ENCODE data around the gene EGR1.
A peak's percentile ranks its signal among the peaks of the same experiment; 100 is the strongest.
"Not testable (repeated sequence)": the region's sequence is repeated elsewhere in the genome, so short reads cannot be mapped to it uniquely, and the experiment has no call there.

The EGR1 gene

GRCh38 chr5:138468966-138469539, 3.8 kb downstream of the EGR1 start:
- no peak for DNase-seq

- no peak for DNase-seq
These were observed 4.5 kb downstream of the EGR1 start for GRCh38 chr5:138469540-138470321.

DNA sequence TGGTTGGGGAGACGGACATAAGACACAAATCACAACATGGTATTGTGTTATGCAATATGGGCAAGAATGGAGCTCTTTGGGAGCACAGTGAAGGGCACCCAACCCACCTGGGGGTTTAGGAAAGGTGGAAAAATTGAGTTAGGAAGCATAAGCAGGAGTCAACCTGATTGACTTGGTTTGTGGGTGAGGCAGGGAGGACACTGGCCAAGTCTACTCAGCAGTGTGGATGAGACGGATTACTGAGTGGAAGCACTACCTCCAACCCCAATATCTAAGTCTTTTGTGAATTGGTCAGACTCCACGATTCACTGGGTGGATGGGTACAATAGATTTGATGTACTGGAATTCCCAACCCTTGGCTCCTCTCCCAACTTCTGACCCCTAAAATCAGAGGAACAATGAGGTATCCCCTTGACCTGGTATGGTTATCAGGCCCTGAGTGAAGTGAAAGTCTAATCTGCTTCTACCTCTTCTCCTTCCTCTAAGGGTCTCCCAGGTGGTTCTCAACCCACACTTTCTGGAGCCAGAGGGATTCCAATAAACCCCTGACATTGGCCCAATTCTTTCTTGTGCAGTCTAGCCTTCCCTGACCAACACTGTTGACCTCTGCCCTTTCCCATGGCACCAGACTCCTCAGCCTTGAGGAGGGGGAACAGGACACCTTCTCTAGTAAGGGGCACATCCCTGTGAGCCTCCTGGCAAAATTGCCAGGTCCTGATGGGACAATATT, 5.2 kb downstream of the EGR1 start:
- no peak for DNase-seq

DNA sequence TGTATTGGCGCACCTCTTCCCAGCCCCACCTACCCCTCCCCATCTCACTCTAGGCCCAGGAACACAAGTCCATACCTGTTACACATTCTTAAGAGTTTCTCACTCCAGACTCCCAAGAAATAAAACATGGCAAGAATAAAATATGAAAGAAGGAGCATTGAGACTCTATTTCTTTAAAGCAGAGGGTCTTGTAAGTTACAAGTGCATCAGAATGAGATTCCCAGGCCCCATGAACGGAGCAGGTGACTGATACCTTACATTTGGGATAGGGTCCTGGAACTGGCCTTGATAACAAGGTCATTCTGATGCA, 5.7 kb downstream of the EGR1 start:
- DNase-seq, result no peak

DNA sequence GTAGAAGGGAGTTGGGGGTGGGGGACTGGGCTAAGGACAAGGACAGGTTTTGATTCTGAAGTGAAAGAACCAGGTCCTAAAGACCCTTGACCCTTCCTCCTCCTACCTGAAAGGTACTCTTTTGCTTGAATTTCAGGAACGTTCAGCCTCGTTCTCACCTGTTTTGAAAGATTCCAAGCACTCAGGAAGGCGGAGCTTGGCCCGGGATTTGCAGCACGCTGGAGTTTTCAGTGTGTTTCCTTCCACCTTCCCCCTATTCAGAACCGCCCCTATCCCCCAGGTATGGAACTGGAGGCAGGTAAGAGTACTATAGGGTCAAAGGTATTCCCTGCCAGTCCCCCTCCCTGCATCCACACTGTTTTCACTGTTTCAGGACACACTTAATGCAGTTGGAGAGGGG, 7.1 kb downstream of the EGR1 start:
- no peak for DNase-seq

DNA sequence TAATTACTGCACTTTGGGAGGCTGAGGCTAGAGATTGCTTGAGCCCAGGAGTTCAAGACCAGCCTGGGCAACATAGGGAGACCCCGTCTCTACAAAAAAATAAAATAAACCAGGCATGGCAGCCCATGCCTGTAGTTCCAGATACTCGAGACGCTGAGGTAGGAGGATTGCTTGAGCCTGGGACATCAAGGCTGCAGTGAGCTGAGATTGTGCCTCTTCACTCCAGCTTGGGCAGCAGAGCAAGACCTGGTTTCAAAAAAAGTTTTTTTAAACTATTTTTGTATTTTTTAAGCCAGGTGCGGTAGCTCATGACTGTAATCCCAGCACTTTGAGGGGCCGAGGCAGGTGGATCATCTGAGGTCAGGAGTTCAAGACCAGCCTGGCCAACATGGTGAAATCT, 7.9 kb downstream of the EGR1 start:
- not testable (repeated sequence) for DNase-seq

- DNase-seq, result no peak
These were observed 11.6 kb downstream of the EGR1 start for GRCh38 chr5:138476918-138477317.

- DNase-seq, result no peak
These were observed 17.4 kb downstream of the EGR1 start for GRCh38 chr5:138482638-138483037.

GRCh38 chr5:138488481-138488945, 23.2 kb downstream of the EGR1 start:
- no peak for DNase-seq

GRCh38 chr5:138489683-138490061, 24.4 kb downstream of the EGR1 start:
- peak in 33 of 56 donors; percentile 17 to 69 (median 42) for DNase-seq

- peak in 12 of 56 donors; percentile 17 to 56 (median 32) for DNase-seq
These were observed 25.5 kb downstream of the EGR1 start for GRCh38 chr5:138490648-138491283.

DNA sequence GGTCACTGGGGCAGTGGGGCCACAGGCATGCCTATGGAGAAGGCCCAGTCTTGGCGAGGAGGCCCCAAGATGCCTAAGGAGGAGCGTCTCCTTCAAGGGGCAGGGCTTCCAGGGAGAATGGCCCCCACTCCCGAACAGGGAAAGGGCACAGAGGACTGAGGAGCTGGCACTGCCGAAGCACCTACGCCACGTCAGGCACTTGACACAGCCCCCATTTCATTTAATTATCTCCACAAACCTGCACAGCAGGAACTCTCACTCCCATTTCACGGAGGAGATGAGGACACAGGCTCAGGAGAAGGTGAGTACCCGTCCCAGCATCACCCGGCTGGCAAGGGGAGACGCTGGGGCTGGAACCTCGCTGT, 26.0 kb downstream of the EGR1 start:
- peak in 13 of 56 donors; percentile 17 to 48 (median 35) for DNase-seq

- DNase-seq, result peak; percentile 35 to 95 (median 86)
These were observed 26.6 kb downstream of the EGR1 start for GRCh38 chr5:138491669-138492559.

DNA sequence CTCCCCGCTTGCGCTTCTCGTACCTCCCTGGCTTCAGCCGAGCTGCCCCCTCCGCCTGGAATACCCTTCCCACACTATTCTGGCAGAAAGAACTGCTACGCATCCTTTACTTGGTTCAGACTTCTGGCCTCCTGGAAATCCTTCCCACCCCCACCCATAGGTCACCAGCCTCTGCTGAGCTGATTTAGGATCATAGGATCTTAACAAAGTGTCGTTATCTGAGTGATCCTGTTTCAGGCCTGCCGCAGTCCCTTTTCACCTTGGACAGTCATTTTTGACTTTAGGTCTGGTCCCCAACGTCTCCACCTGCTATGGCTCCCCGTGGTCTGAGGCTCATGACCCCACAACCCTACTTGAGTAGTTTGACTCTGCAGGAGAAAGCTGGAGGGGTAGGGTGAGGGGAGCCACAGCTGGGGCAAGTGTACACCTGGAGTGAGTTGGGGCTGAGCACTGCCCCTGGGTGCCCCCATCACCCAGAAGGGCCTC, 27.3 kb downstream of the EGR1 start:
- peak in 1 of 56 donors; percentile 9 for DNase-seq

- no peak for DNase-seq
These were observed 30.1 kb downstream of the EGR1 start for GRCh38 chr5:138495351-138495750.

GRCh38 chr5:138498376-138498775, 33.1 kb downstream of the EGR1 start:
- no peak for DNase-seq

GRCh38 chr5:138502121-138502520, 36.8 kb downstream of the EGR1 start:
- DNase-seq, result no peak

DNA sequence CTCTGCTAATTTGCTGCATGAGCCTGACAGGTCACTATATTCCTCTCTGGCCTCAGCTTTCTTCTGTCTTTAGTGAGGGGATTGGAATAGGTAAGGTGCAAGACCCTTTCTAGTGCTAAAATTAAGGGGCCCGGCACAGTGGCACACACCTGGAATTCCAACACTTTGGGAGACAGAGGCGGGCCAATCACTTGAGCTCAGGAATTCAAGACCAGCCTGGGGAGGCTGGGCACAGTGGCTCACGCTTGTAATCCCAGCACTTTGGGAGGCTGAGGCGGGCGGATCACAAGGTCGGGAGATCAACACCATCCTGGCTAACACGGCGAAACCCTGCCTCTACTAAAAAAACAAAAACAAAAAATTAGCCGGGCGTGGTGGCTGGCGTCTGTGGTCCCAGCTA, 37.2 kb downstream of the EGR1 start:
- no peak for DNase-seq

DNA sequence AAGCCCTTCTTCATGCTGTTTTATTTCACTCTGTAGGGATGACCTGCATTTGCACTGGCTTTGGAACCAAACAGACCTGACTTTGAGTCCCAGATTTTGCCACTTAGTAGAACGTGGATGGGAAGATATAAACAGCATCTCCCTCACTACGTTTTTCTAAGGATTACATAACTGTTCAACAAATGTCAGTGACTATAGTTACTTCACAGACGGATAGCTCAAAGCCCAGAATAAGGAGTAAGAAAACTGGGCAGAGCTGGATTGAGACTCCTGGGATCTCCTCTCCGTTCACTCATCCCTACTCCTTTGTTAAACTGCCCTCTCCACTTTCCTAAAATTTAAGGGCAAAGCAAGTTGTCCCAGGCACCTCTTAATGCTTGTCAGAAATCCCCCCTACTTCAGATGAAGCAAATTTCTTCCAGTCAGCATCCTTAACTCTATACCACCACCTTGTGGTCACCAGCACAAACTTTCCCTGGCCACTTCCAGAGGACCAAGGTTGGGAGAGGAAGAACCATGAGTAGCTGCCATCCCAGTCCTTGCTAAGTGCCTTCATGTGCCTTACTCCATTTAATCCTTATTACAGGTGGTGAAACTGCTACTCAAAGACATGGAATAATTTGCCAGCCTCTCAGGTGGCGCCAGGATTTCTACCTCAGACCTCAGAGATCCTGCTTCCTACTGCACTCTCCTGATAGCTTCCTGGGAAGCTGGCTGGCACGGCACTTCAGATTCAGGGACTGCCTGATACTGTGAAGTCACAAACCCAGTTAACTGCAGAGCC, 38.4 kb downstream of the EGR1 start:
- peak in 27 of 56 donors; percentile 4 to 64 (median 29) for DNase-seq

- peak in 15 of 56 donors; percentile 8 to 50 (median 22) for DNase-seq
These were observed 39.5 kb downstream of the EGR1 start for GRCh38 chr5:138504799-138505198.
